Stimulated activated naive CD8-positive, alpha-beta T cell treated with anti-CD3 and anti-CD28 coated beads, Interleukin-15, amount 100 ng/mL, for 72 hours (primary cell): ENCODE measurements around the gene SRD5A3.
"Not testable (repeated sequence)": the region's sequence is repeated elsewhere in the genome, so short reads cannot be mapped to it uniquely, and the experiment has no call there.

Source experiments
- ATAC-seq: fragments of 150-1000 bp; cut with Tn5 transposase; 2 replicates; pipeline ENCODE4 v1.10.0; 2021; ENCODE audit warnings: mild to moderate bottlenecking, moderate library complexity
- DNase-seq, 2 donors: peaks; one replicate each; pipeline ENCODE4 v3.0.0; 2021 to 2022
- H3K27ac Mint-ChIP-seq, 2 donors: one replicate each; pipeline ENCODE4 v1.8.0; 2022; ENCODE audit warnings: mild to moderate bottlenecking in 2 of 2, mixed read lengths in 2 of 2, moderate library complexity in 2 of 2
- H3K27me3 Mint-ChIP-seq: one replicate; pipeline ENCODE4 v1.8.0; 2022; ENCODE audit warnings: mixed read lengths
- H3K4me1 Mint-ChIP-seq: one replicate; pipeline ENCODE4 v1.8.0; 2022; ENCODE audit warnings: mild to moderate bottlenecking, mixed read lengths
- H3K4me3 Mint-ChIP-seq, 2 donors: one replicate each; pipeline ENCODE4 v1.8.0; 2022; ENCODE audit warnings: mild to moderate bottlenecking in 2 of 2, mixed read lengths in 2 of 2, moderate library complexity in 1 of 2
- H3K9me3 Mint-ChIP-seq, 2 donors: one replicate each; pipeline ENCODE4 v1.8.0; 2022; ENCODE audit warnings: mixed read lengths in 2 of 2

SRD5A3 gene

DNA sequence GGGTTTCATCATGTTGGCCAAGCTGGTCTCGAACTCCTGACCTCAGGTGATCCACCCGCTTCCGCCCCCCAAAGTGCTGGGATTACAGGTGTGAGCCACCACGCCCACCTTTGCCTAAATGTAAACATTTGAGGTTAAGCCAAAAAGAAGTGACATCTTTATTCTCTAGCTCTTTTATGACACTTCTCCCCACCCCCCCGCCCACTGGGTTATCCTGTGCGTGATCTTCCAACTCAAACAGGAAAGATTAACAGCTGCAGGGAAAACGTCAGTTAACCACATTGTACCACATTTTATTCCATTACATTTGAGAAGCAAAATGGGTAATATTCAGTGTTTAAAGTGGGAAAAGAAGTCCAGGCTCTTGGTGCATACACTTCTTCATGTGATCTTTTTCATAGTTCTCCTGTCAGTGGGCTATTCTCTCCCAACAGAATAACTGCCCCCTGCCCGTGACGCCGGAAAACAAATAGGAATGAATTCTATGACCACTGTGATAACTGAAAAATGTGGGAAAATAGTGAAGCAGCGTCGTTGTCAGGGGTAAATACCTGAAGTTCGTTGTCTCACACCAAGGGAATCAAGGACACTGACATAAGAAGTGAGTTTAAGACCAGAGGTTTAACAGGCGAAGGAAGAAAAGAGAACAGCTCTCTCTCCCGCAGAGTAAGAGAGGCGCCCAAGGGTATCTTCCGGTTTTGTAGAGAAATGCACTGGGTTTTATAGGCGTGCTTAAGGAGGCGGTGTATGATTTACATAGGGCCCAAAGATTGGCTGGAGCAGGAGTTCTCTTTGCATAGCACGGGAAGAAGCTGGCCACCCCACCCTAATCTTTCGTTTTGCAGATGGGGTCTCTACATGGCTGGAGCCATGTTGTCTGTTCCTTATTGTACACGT, 9.7 kb upstream of the SRD5A3 start:
- peak overlapping the region in 1 of 2 donors; percentile 41 for H3K4me3 Mint-ChIP-seq
- DNase-seq = no peak
- peaks cover 0 to 6% of the 10 kb centered on the region in 2 donors for H3K9me3 Mint-ChIP-seq
- peaks cover 23% of the 10 kb centered on the region for H3K4me1 Mint-ChIP-seq
- peak overlapping the region in 1 of 2 donors; percentile 90 for H3K27ac Mint-ChIP-seq
- no peak for ATAC-seq
- H3K27me3 Mint-ChIP-seq = no peaks in the 10 kb centered on the region

DNA sequence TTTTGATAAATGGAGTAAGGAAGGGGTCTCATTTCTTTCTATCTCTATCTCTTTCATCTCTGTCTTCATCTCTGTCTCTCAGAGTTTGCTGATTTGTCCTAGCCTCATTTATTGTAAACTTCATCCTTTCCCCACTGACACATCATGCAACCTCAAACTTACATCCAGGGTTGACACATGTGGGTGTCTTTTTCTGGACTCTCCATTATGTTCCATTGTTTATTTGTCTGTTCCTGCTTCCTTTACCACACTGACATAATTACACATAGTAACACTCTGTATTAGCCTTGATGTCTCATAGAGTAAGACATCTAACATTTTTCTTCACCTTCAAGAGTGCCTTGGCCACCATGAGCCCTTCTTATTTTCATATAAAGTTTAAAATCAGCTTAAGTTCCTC, 8.1 kb upstream of the SRD5A3 start:
- Mint-ChIP-seq H3K27me3 (no peaks in the 10 kb centered on the region), H3K27ac (no peak overlapping the region), H3K4me3 (no peak overlapping the region), H3K9me3 (peaks cover 0 to 6% of the 10 kb centered on the region in 2 donors), H3K4me1 (peaks cover 23% of the 10 kb centered on the region)
- ATAC-seq (no peak), DNase-seq (no peak)

DNA sequence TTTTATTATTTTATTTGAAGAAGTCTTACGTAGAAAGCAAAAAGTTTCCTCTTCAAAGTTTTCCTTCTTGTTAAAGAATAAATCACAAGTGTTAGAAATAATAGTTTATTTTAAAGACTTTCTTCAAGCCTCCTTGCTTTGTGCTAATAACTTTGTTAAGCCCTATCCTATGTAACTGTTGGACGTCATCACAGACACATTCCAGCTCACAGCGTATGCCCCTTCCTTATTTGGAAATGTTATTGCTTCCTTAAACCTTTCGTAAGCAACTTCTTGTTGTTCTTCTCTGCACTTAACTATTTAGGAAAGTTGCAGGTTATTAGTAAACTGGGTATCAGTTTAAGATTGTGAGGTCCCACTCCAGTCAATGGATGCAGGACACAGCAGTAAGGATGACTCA, 7.6 kb upstream of the SRD5A3 start:
- no peak for ATAC-seq
- no peaks in the 10 kb centered on the region for H3K27me3 Mint-ChIP-seq
- H3K4me1 Mint-ChIP-seq = peaks cover 23% of the 10 kb centered on the region
- H3K4me3 Mint-ChIP-seq = no peak overlapping the region
- no peak overlapping the region for H3K27ac Mint-ChIP-seq
- H3K9me3 Mint-ChIP-seq = peaks cover 0 to 6% of the 10 kb centered on the region in 2 donors
- no peak for DNase-seq

GRCh38 chr4:55340266-55340665, 5.8 kb upstream of the SRD5A3 start:
- H3K4me1 Mint-ChIP-seq = peaks cover 33% of the 10 kb centered on the region
- no peak for ATAC-seq
- H3K9me3 Mint-ChIP-seq = peaks cover 0 to 6% of the 10 kb centered on the region in 2 donors
- no peak overlapping the region for H3K4me3 Mint-ChIP-seq
- H3K27ac Mint-ChIP-seq = no peak overlapping the region
- DNase-seq = no peak
- no peaks in the 10 kb centered on the region for H3K27me3 Mint-ChIP-seq

- Mint-ChIP-seq H3K4me1 (peaks cover 35% of the 10 kb centered on the region), H3K27me3 (no peaks in the 10 kb centered on the region), H3K9me3 (no peaks in the 10 kb centered on the region), H3K4me3 (no peak overlapping the region), H3K27ac (no peak overlapping the region)
- no peak for DNase-seq
- no peak for ATAC-seq
Measured at GRCh38 chr4:55343887-55344286, 2.2 kb upstream of the SRD5A3 start.

GRCh38 chr4:55345054-55345453, 988 bp upstream of the SRD5A3 start:
- Mint-ChIP-seq H3K4me3 (no peak overlapping the region), H3K4me1 (peaks cover 35% of the 10 kb centered on the region), H3K9me3 (no peaks in the 10 kb centered on the region), H3K27me3 (no peaks in the 10 kb centered on the region), H3K27ac (no peak overlapping the region)
- DNase-seq = no peak
- ATAC-seq = no peak

GRCh38 chr4:55346851-55347255, 811 bp downstream of the SRD5A3 start:
- H3K27me3 Mint-ChIP-seq = no peaks in the 10 kb centered on the region
- H3K4me1 Mint-ChIP-seq = peaks cover 35% of the 10 kb centered on the region
- no peaks in the 10 kb centered on the region for H3K9me3 Mint-ChIP-seq
- no peak for DNase-seq
- H3K4me3 Mint-ChIP-seq = peak overlapping the region; percentile 92 to 94
- peak overlapping the region; percentile 92 to 93 for H3K27ac Mint-ChIP-seq
- no peak for ATAC-seq

DNA sequence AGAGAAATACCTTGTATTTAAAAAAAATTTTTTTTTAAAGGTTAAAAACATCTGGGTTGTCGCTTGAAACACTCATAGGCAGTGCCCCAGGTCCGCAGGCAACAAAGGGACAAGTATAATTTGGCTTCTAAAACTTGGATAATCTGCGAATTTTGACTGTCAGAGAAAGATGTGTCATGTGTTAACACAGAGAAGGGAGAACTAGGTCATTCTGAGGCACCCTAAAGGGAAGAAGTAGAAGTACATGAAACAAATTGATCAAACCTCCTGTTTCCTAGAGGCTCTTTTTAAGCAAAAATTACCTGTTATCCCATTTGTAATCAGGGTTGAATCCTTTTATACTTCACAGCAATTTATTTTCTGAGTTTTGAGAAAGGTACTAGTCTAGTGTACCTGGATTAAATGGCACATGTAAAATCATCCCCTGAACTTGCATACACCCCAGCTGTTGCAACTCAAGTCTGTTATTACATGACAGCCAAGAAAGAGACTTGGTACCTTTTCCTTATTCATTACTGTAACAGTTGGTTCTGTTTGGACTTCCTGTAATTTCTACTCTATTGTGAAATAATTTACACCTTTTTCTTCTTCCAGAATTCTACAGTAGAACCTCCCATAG, 1.7 kb downstream of the SRD5A3 start:
- H3K9me3 Mint-ChIP-seq = no peaks in the 10 kb centered on the region
- peaks cover 35% of the 10 kb centered on the region for H3K4me1 Mint-ChIP-seq
- peak overlapping the region; percentile 36 to 83 for H3K27ac Mint-ChIP-seq
- DNase-seq (no peak), ATAC-seq (no peak)
- H3K4me3 Mint-ChIP-seq = peak overlapping the region; percentile 92 to 94
- H3K27me3 Mint-ChIP-seq = no peaks in the 10 kb centered on the region

DNA sequence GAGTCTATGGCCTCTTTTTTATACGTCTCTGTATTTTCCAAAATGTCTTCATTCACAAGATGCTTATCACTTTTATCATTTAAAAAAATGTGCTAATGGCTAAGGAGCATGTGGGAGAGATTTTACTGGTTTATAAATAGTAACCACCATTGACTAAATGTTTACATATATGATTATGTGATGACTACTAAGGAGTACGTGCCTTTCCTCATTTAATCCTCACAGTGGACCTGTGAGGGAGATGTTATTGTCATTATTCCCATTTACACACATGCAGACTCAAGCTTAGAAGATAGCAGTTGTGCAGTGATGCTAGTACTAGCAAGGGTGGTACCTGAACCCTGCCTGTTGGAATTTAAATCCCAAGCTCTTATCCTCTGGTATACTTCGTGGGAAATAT, 2.4 kb downstream of the SRD5A3 start:
- Mint-ChIP-seq H3K27me3 (no peaks in the 10 kb centered on the region), H3K27ac (no peak overlapping the region), H3K4me1 (peaks cover 35% of the 10 kb centered on the region), H3K4me3 (peak overlapping the region; percentile 18 to 92), H3K9me3 (no peaks in the 10 kb centered on the region)
- DNase-seq = no peak
- no peak for ATAC-seq

- not testable (repeated sequence) for ATAC-seq, H3K9me3 Mint-ChIP-seq, DNase-seq, H3K27ac Mint-ChIP-seq, H3K27me3 Mint-ChIP-seq, H3K4me3 Mint-ChIP-seq
- peaks cover 21% of the 10 kb centered on the region for H3K4me1 Mint-ChIP-seq
Measured at GRCh38 chr4:55350870-55351269, 4.8 kb downstream of the SRD5A3 start.

DNA sequence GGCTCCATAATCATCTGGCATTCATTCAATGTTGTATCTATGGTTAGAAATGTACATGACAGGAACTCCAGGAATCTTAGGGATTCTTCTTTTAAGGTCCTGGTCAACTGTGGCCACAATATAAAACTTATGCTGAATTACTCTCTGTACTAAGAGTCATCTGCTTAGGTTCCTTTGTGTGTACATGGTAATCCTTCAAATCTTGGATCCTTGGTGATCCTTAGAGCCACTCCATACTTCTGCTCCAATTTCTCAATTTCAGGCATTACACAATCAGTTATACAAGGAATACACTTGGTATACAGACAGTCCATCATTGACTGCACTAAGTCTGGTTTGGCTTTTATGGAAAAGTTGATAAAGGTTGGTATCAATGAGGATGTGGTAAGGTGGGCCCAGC, 5.8 kb downstream of the SRD5A3 start:
- no peak for ATAC-seq
- no peak for DNase-seq
- Mint-ChIP-seq H3K9me3 (no peaks in the 10 kb centered on the region), H3K27me3 (no peaks in the 10 kb centered on the region), H3K4me3 (no peak overlapping the region), H3K4me1 (peaks cover 18% of the 10 kb centered on the region), H3K27ac (no peak overlapping the region)

- Mint-ChIP-seq H3K27ac (peak overlapping the region in 1 of 2 donors; percentile 4), H3K9me3 (no peaks in the 10 kb centered on the region), H3K4me3 (no peak overlapping the region), H3K4me1 (peaks cover 10% of the 10 kb centered on the region), H3K27me3 (no peaks in the 10 kb centered on the region)
- no peak for ATAC-seq
- DNase-seq = no peak
Measured at GRCh38 chr4:55352726-55353125, 6.7 kb downstream of the SRD5A3 start.

DNA sequence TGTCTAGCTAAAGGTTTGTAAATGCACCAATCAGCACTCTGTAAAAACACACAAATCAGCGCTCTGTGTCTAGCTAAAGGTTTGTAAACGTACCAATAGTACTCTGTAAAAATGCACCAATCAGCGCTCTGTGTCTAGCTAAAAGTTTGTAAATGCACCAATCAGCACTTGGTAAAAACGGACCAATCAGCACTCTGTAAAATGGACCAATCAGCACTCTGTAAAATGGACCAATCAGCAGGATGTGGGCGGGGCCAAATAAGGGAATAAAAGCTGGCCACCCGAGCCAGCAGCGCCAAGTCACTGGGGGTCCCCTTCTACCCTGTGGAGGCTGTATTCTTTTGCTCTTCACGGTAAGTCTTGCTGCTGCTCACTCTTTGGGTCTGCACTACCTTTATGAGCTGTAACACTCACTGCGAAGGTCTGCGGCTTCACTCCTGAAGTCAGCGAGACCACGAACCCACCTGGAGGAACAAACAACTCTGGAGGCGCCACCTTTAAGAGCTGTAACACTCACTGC, 7.2 kb downstream of the SRD5A3 start:
- H3K4me1 Mint-ChIP-seq = peaks cover 10% of the 10 kb centered on the region
- not testable (repeated sequence) for ATAC-seq, H3K4me3 Mint-ChIP-seq, DNase-seq, H3K9me3 Mint-ChIP-seq, H3K27me3 Mint-ChIP-seq
- peak overlapping the region in 1 of 2 donors; percentile 34 for H3K27ac Mint-ChIP-seq

GRCh38 chr4:55354648-55355047, 8.6 kb downstream of the SRD5A3 start:
- no peak for DNase-seq
- Mint-ChIP-seq H3K27me3 (no peaks in the 10 kb centered on the region), H3K9me3 (no peaks in the 10 kb centered on the region), H3K4me1 (peaks cover 16% of the 10 kb centered on the region), H3K4me3 (no peak overlapping the region), H3K27ac (no peak overlapping the region)
- no peak for ATAC-seq

DNA sequence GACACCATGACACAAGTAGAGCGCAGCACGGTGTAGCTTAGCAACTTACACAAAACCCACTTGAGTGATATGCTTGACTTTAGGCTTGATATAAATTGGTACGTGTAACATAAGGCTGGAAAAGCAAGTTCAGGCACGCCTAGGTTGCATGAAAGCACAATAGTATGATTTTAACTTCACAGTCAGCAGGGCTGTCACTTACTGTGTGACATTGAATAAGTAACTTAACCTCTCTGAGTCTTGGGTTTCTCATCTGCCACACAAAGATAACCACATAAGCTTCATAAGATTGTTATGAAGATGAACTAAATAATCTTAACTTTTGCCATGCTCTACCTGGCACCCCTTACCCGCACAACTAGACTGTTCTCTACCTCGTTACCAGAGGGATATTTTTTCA, 9.5 kb downstream of the SRD5A3 start:
- peaks cover 16% of the 10 kb centered on the region for H3K4me1 Mint-ChIP-seq
- ATAC-seq (no peak), DNase-seq (no peak)
- peak overlapping the region in 1 of 2 donors; percentile 71 for H3K27ac Mint-ChIP-seq
- H3K9me3 Mint-ChIP-seq = no peaks in the 10 kb centered on the region
- no peak overlapping the region for H3K4me3 Mint-ChIP-seq
- no peaks in the 10 kb centered on the region for H3K27me3 Mint-ChIP-seq

DNA sequence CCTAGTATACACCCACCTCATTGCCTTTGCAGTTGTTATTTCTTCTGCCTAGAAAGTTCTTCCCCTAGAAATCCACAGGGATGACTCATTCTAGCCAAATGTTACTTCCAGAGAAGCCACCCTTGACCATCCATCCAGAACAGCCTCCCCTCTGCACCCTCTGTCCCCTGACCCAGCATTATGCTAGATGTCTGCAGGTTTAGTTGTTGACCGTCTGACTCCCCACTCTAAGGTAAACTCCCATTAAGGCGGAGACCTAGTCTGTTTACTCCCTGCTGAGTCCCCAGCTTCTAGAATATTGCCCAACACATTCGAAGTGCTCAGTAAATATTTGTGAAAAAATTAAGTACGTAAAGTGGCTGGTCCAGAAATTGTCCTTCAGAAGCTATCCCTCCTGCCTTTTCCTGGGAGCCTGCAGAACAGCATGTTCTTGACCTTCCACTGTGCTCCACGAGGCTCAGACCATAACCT, 11.0 kb downstream of the SRD5A3 start:
- no peak for ATAC-seq
- Mint-ChIP-seq H3K27me3 (no peaks in the 10 kb centered on the region), H3K9me3 (no peaks in the 10 kb centered on the region), H3K27ac (no peak overlapping the region), H3K4me1 (peaks cover 16% of the 10 kb centered on the region), H3K4me3 (no peak overlapping the region)
- DNase-seq = no peak
